NCI-H460 (cell line): ENCODE measurements around the gene KIF13A. TPM values are rescaled to one million over a fixed set of nuclear protein-coding genes. Genes with fewer than 3 reads are reported as not detected.

Experiments used
- small RNA-seq, 2 experiments: library from RNA; depleted of rRNA; stranded (forward); fragments of <200 nt; gene quantifications; one replicate each; pipeline ENCODE3, GENCODE V24; 2014
- total RNA-seq: library from RNA; depleted of rRNA; stranded (reverse); fragments of >200 nt; shearing (Covaris generic); gene quantifications from 2 replicates; pipeline ENCODE4 v1.2.3, GENCODE V29; 2014; rRNA removed

Gene KIF13A
- total RNA-seq, 1 experiment from 2014 or later: 16.9 TPM

Small RNAs within 50 kb of the gene (small RNA-seq; reads per million reads assigned to genes)
- 0 reads per million in 2 experiments for gene RF00019
- 0.56 to 6.2 reads per million in 2 experiments for gene RNA5SP204

Other genes with a start within 250 kb of the KIF13A start
- gene NHLRC1, start 135.0 kb upstream of the KIF13A start, total RNA-seq: 0.82 and 0.98 TPM in 2 replicates
- 12.3 and 14.0 TPM in 2 replicates for gene TPMT, start 167.4 kb upstream of the KIF13A start, total RNA-seq
- 6.9 and 7.3 TPM in 2 replicates for gene KDM1B, start 167.8 kb upstream of the KIF13A start, total RNA-seq